ENCODE measurements around the gene HLCS. TPM values are rescaled to one million over a fixed set of nuclear protein-coding genes. Genes with fewer than 3 reads are reported as not detected.

Gene HLCS
- total RNA-seq, 1 donor from 2014 or later: 25.0 TPM

DNA sequence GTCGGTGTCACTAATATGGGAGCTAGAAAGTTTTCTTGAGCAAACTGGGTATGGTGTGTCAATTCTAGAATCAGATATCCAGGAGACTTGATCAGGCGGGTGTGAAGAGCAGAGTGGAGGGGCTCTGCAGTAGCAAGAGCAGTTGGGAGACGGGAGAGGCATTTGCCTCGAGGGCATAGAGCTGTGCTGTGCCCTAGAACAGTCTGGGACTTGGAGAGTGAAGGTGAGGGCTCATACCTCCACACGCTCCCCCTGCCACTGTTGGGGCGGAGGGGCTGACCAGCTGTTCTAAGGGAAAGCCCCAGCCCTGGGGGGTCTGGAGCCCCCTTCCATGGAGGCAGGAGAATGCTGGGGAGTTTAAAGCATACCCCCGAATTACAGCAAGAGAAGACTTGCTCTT lies 233.7 kb downstream of the HLCS start:
- Histone ChIP-seq H3K79me2 (ENCODE audit: low read depth) (no peaks in the 10 kb centered on the region), H3K4me2 (no peak overlapping the region), H4K20me1 (ENCODE audit: low read depth) (no peaks in the 10 kb centered on the region), H3K27ac (no peak overlapping the region), H3F3A (ENCODE audit: low read depth) (no peaks in the 10 kb centered on the region), H3K4me1 (no peaks in the 10 kb centered on the region), H3K4me3 (no peak overlapping the region), H3K9me3 (ENCODE audit: low read depth) (no peaks in the 10 kb centered on the region), H3K9ac (no peak overlapping the region), H3K36me3 (no peaks in the 10 kb centered on the region), H3K27me3 (no peaks in the 10 kb centered on the region), H2AFZ (replicated peaks) (no peak overlapping the region)
- no peak overlapping the region for H3K27ac Mint-ChIP-seq
- no peak for DNase-seq (ENCODE audit: low spot score)
- H3K36me3 Mint-ChIP-seq: peaks cover 5% of the 10 kb centered on the region
- H3K4me1 Mint-ChIP-seq: peaks cover 6% of the 10 kb centered on the region
- peaks cover 3% of the 10 kb centered on the region for H3K9me3 Mint-ChIP-seq
- no peak overlapping the region for H3K4me3 Mint-ChIP-seq
- H3K27me3 Mint-ChIP-seq (ENCODE audit: insufficient read depth, low read depth): peaks cover 11% of the 10 kb centered on the region
- TF ChIP-seq EZH2 (IDR thresholded peaks at IDR 0.05) (no peak), EZH2phosphoT487 (IDR thresholded peaks at IDR 0.05) (no peak)
- TF ChIP-seq, protein P1, sequence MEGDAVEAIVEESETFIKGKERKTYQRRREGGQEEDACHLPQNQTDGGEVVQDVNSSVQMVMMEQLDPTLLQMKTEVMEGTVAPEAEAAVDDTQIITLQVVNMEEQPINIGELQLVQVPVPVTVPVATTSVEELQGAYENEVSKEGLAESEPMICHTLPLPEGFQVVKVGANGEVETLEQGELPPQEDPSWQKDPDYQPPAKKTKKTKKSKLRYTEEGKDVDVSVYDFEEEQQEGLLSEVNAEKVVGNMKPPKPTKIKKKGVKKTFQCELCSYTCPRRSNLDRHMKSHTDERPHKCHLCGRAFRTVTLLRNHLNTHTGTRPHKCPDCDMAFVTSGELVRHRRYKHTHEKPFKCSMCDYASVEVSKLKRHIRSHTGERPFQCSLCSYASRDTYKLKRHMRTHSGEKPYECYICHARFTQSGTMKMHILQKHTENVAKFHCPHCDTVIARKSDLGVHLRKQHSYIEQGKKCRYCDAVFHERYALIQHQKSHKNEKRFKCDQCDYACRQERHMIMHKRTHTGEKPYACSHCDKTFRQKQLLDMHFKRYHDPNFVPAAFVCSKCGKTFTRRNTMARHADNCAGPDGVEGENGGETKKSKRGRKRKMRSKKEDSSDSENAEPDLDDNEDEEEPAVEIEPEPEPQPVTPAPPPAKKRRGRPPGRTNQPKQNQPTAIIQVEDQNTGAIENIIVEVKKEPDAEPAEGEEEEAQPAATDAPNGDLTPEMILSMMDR (IDR thresholded peaks at IDR 0.05): no peak

DNA sequence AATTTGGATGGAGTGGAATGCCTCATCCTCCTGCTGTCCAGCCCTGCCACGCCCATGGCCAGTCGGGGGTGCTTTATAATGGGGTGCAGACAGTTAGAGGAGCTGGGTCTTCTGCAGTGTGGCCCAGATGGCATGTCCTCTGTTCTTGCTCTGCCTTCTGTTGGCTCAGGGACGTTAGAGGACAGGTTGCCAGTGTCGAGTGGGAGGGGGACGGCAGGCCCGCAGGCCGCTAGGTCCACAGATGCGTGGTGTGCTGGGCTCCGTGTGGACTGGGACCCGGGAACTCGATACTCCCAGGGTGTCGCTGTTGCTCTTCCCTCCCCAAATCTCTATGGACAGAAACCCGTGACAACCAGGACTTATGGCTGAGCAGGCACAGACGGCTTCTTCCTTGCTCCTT lies 234.3 kb downstream of the HLCS start:
- no peaks in the 10 kb centered on the region for H3K4me1 ChIP-seq
- TF ChIP-seq EZH2 (IDR thresholded peaks at IDR 0.05) (no peak), EZH2phosphoT487 (IDR thresholded peaks at IDR 0.05) (no peak)
- TF ChIP-seq, protein P1 (IDR thresholded peaks at IDR 0.05): no peak
- H2AFZ ChIP-seq (replicated peaks): no peak overlapping the region
- H3K27me3 ChIP-seq: no peaks in the 10 kb centered on the region
- peaks cover 11% of the 10 kb centered on the region for H3K27me3 Mint-ChIP-seq (ENCODE audit: insufficient read depth, low read depth)
- no peak overlapping the region for H3K4me3 Mint-ChIP-seq
- H3K27ac ChIP-seq: no peak overlapping the region
- H3K36me3 Mint-ChIP-seq: peaks cover 5% of the 10 kb centered on the region
- H3F3A ChIP-seq (ENCODE audit: low read depth): no peaks in the 10 kb centered on the region
- H3K79me2 ChIP-seq (ENCODE audit: low read depth): no peaks in the 10 kb centered on the region
- H3K9ac ChIP-seq: no peak overlapping the region
- H3K4me2 ChIP-seq: no peak overlapping the region
- peaks cover 3% of the 10 kb centered on the region for H3K9me3 Mint-ChIP-seq
- no peak for DNase-seq (ENCODE audit: low spot score)
- peaks cover 6% of the 10 kb centered on the region for H3K4me1 Mint-ChIP-seq
- no peaks in the 10 kb centered on the region for H3K36me3 ChIP-seq
- no peak overlapping the region for H3K27ac Mint-ChIP-seq
- no peaks in the 10 kb centered on the region for H4K20me1 ChIP-seq (ENCODE audit: low read depth)
- H3K9me3 ChIP-seq (ENCODE audit: low read depth): no peaks in the 10 kb centered on the region
- no peak overlapping the region for H3K4me3 ChIP-seq

DNA sequence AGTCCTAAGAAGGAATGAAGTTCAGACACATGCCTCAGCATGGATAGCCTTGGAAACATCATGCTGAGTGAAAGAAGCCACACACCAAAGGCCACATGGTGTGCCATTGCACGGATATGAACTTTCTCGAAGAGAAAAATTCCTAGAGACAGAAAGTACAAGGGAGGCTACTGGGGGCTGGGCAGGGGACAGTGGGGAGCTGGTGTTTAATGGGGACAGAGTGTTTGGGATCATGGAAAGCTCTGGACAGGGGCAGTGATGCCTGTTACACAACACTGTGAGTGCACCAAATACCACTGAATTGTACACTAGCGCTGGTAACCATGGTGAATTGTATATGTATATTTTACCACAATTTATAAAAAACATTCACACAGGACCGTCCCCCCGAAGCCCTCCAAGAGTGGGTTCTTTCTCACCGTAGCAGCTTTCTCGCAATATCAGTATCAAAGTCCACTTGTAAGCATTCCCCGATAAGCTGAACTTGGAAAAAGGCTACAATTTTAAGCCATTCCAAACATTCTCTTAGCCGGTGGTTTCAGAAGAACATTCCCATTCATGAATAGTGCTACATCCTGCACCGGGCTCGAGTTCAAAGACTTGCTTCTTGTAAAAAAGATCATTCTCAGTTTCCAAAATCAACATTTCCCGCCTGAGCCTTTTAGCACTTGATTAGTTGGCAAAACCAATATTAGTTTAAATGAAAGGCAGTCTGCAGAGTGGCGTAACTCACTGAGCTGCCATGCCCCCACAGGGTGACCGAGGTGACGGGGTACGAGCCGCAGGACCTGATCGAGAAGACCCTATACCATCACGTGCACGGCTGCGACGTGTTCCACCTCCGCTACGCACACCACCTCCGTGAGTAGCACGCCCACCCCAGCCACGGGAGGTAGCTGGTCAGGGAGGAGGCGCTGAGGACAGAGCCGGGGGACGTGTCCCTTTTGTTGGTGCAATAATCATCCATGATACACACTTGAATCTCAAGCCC lies 235.9 kb downstream of the HLCS start:
- Mint-ChIP-seq H3K36me3 (peaks cover 5% of the 10 kb centered on the region), H3K4me1 (peaks cover 6% of the 10 kb centered on the region), H3K9me3 (peaks cover 3% of the 10 kb centered on the region), H3K27ac (no peak overlapping the region), H3K4me3 (peak overlapping the region; percentile 8), H3K27me3 (ENCODE audit: insufficient read depth, low read depth) (peaks cover 10% of the 10 kb centered on the region)
- H3K36me3 ChIP-seq: no peaks in the 10 kb centered on the region
- H3K27me3 ChIP-seq: no peaks in the 10 kb centered on the region
- H3K9me3 ChIP-seq (ENCODE audit: low read depth): no peaks in the 10 kb centered on the region
- H3F3A ChIP-seq (ENCODE audit: low read depth): no peaks in the 10 kb centered on the region
- no peak overlapping the region for H3K4me3 ChIP-seq
- no peak overlapping the region for H3K9ac ChIP-seq
- no peak overlapping the region for H2AFZ ChIP-seq (replicated peaks)
- no peaks in the 10 kb centered on the region for H3K79me2 ChIP-seq (ENCODE audit: low read depth)
- no peak overlapping the region for H3K27ac ChIP-seq
- TF ChIP-seq EZH2phosphoT487 (IDR thresholded peaks at IDR 0.05) (no peak), EZH2 (IDR thresholded peaks at IDR 0.05) (no peak)
- TF ChIP-seq, protein P1 (IDR thresholded peaks at IDR 0.05): no peak
- H3K4me1 ChIP-seq: no peaks in the 10 kb centered on the region
- H4K20me1 ChIP-seq (ENCODE audit: low read depth): no peaks in the 10 kb centered on the region
- H3K4me2 ChIP-seq: no peak overlapping the region
- DNase-seq (ENCODE audit: low spot score): no peak
